ENCODE measurements around the gene RHBDD1. TPM values are rescaled to one million over a fixed set of nuclear protein-coding genes. Genes with fewer than 3 reads are reported as not detected.
"Not testable (repeated sequence)": the region's sequence is repeated elsewhere in the genome, so short reads cannot be mapped to it uniquely, and the experiment has no call there.

The RHBDD1 gene
- total RNA-seq, 3 donors from 2014 or later, result 17.9 to 46.2 (median 20.0) TPM

DNA sequence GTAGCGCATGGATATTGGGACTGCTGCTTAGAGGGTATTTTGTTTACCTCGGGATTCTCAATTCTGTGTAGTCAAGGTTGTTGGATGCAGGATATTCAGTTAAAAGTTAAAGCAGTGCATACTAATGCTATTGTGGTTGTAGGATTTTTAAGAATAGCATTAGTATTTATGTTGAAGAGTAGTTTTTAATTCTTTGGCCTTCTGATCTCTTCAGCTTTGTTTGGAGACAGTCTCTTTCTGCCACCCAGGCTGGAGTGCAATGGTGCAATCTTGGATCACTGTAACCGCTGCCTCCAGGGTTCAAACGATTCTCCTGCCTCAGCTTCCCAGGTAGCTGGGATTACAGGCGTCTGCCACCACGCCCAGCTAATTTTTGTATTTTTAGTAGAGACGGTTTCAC, 1.5 kb downstream of the RHBDD1 start:
- intact Hi-C loops (cut with DNase I; ENCODE audit: low total_unique reads), result no loop called here
- peak overlapping the region; percentile 20 to 99 for H3K27ac ChIP-seq

DNA sequence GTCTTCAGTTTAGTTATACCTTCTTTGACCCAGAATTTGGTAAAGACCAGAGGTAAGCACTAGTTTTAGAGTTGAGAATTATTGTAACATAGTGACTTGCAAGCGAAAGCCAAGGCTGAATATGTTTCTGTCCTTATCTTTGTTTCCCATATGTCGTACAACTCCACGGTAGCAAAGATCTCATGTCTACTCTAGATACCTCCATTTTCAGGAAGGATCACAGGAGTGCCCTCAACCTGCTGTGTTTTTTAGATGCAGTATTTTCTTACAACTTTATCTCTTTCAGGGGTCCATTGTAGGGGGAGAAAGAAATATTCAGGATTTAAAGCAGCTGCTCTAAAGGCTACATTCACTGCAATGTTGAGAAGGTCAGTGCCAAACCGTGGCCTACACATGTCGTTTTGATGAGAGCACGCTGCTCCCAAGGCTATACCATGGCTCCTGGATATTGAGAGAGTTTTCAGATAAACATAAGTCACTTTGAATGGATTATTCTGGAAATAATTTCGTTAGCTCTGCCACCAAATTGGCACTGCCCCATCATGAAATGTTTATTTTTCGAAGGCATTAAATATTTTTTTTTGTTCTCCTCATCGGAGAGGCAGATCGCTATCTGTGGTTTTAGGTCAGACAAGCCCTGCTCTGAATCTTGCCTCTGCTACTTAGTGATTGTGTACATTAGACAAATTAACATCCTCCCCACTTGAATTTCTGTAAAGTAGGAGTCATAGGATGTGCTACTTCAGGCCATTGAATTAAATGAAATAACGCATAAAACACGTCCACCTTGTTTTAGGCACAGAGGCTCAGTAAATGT, 2.1 kb downstream of the RHBDD1 start:
- no peak for DNase-seq (ENCODE audit: low spot score in 2 of 2)
- Histone ChIP-seq H3K4me3 (no peak overlapping the region), H3K36me3 (no peaks in the 10 kb centered on the region), H3K9me3 (no peaks in the 10 kb centered on the region), H3K27me3 (no peaks in the 10 kb centered on the region), H3K4me1 (peaks cover 0 to 8% of the 10 kb centered on the region in 2 donors), H3K27ac (no peak overlapping the region)
- TF ChIP-seq POLR2A (IDR thresholded peaks at IDR 0.05) (no peak), POLR2AphosphoS5 (IDR thresholded peaks at IDR 0.05) (no peak)
- TF ChIP-seq, protein P1, sequence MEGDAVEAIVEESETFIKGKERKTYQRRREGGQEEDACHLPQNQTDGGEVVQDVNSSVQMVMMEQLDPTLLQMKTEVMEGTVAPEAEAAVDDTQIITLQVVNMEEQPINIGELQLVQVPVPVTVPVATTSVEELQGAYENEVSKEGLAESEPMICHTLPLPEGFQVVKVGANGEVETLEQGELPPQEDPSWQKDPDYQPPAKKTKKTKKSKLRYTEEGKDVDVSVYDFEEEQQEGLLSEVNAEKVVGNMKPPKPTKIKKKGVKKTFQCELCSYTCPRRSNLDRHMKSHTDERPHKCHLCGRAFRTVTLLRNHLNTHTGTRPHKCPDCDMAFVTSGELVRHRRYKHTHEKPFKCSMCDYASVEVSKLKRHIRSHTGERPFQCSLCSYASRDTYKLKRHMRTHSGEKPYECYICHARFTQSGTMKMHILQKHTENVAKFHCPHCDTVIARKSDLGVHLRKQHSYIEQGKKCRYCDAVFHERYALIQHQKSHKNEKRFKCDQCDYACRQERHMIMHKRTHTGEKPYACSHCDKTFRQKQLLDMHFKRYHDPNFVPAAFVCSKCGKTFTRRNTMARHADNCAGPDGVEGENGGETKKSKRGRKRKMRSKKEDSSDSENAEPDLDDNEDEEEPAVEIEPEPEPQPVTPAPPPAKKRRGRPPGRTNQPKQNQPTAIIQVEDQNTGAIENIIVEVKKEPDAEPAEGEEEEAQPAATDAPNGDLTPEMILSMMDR (IDR thresholded peaks at IDR 0.05), result no peak
- intact Hi-C loops (cut with DNase I; ENCODE audit: low total_unique reads), result no loop called here

More for the DNA sequence above, 1.5 kb downstream of the RHBDD1 start:
- no peaks in the 10 kb centered on the region for H3K27me3 ChIP-seq
- H3K36me3 ChIP-seq, result no peaks in the 10 kb centered on the region
- H3K4me3 ChIP-seq, result no peak overlapping the region
- no peaks in the 10 kb centered on the region for H3K9me3 ChIP-seq
- H3K4me1 ChIP-seq, result peaks cover 0 to 8% of the 10 kb centered on the region in 2 donors
- DNase-seq (ENCODE audit: low spot score in 2 of 2), result no peak
- TF ChIP-seq POLR2A (IDR thresholded peaks at IDR 0.05), result no peak
- TF ChIP-seq, protein P1 (IDR thresholded peaks at IDR 0.05), result no peak
- no peak for TF ChIP-seq POLR2AphosphoS5 (IDR thresholded peaks at IDR 0.05)

DNA sequence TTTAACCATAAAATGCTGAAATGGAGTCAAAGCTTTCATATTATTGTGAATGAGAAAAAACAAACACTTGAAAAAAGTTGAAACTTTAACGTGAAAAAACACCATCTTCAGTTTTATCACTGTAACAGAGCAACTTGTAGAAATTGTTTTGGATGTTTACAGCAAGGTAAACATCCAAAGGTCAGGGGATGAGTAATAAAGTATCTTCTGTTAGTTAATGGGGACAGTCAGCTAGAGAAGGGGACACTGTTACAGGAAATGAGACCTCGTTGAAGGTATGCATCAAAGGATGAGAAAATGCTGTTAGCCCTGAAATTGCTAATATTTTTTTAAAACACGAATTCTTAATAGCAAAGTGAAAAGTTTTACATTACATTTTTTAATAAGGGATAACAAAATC, 2.9 kb downstream of the RHBDD1 start:
- TF ChIP-seq, protein P1 (IDR thresholded peaks at IDR 0.05), result no peak
- TF ChIP-seq POLR2A (IDR thresholded peaks at IDR 0.05), result no peak
- no peak for TF ChIP-seq POLR2AphosphoS5 (IDR thresholded peaks at IDR 0.05)
- H3K27me3 ChIP-seq, result no peaks in the 10 kb centered on the region
- no peaks in the 10 kb centered on the region for H3K36me3 ChIP-seq
- peaks cover 0 to 8% of the 10 kb centered on the region in 2 donors for H3K4me1 ChIP-seq
- DNase-seq (ENCODE audit: low spot score in 2 of 2), result no peak
- intact Hi-C loops (cut with DNase I; ENCODE audit: low total_unique reads), result no loop called here
- H3K4me3 ChIP-seq, result no peak overlapping the region
- no peak overlapping the region for H3K27ac ChIP-seq
- H3K9me3 ChIP-seq, result no peaks in the 10 kb centered on the region

DNA sequence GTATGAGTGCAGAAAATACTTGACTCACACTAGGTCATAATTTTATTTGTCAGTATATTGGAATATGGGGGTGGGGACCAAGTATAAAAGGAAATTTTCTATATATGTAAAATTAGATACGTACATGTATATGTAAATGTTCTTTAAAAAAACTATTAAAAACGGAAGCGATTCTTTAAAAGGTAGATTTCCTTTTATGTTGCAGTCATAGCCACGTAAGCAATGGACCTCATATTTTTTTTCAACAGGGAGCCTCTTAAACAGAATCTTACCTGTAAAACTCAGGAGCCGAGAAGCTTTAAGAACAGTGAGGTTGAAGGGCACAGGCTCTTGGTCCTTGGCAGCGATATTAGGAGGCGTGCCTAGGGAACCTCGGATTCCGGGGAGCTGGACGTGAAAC, 3.3 kb downstream of the RHBDD1 start:
- TF ChIP-seq POLR2AphosphoS5 (IDR thresholded peaks at IDR 0.05) (no peak), POLR2A (IDR thresholded peaks at IDR 0.05) (no peak)
- TF ChIP-seq, protein P1 (IDR thresholded peaks at IDR 0.05), result no peak
- no peak overlapping the region for H3K27ac ChIP-seq
- intact Hi-C loops (cut with DNase I; ENCODE audit: low total_unique reads), result no loop called here

DNA sequence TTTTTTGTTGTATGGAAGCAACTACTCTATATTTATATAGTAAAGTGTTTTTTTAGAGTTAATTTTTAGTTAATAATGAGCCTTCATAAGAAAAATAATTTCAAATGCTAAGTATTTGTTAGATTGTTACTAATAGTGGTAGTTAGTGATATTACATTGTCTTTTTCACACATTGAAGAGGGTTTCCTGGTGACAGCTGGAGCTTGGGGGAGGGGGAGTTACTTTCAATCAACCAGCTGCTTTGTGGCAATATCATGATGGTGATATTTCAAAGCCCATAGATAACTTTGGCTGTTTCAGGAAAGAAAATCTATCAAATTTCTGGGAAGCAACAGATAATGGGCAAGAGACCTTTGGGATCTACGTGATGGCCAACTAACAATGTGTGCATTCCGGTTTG, 4.1 kb downstream of the RHBDD1 start:
- no peaks in the 10 kb centered on the region for H3K36me3 ChIP-seq
- no peak overlapping the region for H3K27ac ChIP-seq
- H3K27me3 ChIP-seq, result no peaks in the 10 kb centered on the region
- H3K9me3 ChIP-seq, result no peaks in the 10 kb centered on the region
- no peak overlapping the region for H3K4me3 ChIP-seq
- intact Hi-C loops (cut with DNase I; ENCODE audit: low total_unique reads), result no loop called here
- DNase-seq (ENCODE audit: low spot score in 2 of 2), result no peak
- H3K4me1 ChIP-seq, result peaks cover 0 to 8% of the 10 kb centered on the region in 2 donors
- TF ChIP-seq POLR2AphosphoS5 (IDR thresholded peaks at IDR 0.05) (no peak), POLR2A (IDR thresholded peaks at IDR 0.05) (no peak)
- TF ChIP-seq, protein P1 (IDR thresholded peaks at IDR 0.05), result no peak

More for the DNA sequence above, 3.3 kb downstream of the RHBDD1 start:
- no peak for DNase-seq (ENCODE audit: low spot score in 2 of 2)
- Histone ChIP-seq H3K27me3 (no peaks in the 10 kb centered on the region), H3K4me1 (peaks cover 0 to 8% of the 10 kb centered on the region in 2 donors), H3K4me3 (no peak overlapping the region), H3K9me3 (no peaks in the 10 kb centered on the region), H3K36me3 (no peaks in the 10 kb centered on the region)

DNA sequence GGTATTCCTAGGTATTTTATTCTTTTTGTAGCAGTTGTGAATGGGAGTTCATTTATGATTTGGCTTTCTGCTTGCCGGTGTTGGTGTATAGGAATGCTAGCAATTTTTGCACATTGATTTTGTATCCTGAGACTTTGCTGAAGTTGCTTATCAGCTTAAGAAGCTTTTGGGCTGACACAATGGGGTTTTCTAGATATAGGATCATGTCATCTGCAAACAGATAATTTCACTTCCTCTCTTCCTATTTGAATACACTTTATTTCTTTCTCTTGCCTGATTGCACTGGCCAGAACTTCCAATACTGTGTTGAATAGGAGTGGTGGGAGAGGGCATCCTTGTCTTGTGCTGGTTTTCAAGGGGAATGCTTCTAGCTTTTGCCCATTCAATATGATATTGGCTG, 7.1 kb downstream of the RHBDD1 start:
- H3K4me3 ChIP-seq; H3K4me1 ChIP-seq; H3K27ac ChIP-seq; H3K36me3 ChIP-seq; DNase-seq (ENCODE audit: low spot score in 2 of 2); H3K27me3 ChIP-seq; intact Hi-C loops (cut with DNase I; ENCODE audit: low total_unique reads); H3K9me3 ChIP-seq: not testable (repeated sequence)

Data from breast epithelium (tissue), 4 donors.